HepG2 (cell line): Measurements from ENCODE around the gene KIF21B. TPM values are rescaled to one million over a fixed set of nuclear protein-coding genes. Genes with fewer than 3 reads are reported as not detected.

Experiments
- ATAC-seq: fragments of 200-7000 bp; cut with Tn5 transposase; 3 replicates; pipeline ENCODE4 v1.9.1; 2020; ENCODE audit warnings: mild to moderate bottlenecking, moderate library complexity
- BruUV-seq: library from RNA; stranded (reverse); fragments of 400-500 nt; replicated peaks from 2 replicates; lab custom pipeline; 2021; lab: Mats Ljungman, UMichigan
- CTCF ChIA-PET: fragments of 300-600 bp; formaldehyde crosslinking; extraction: SDS; loops from one replicate; lab custom pipeline; 2021; ENCODE audit warnings: low total read pairs, inconsistent platforms, low intra/inter-chr PET ratio; lab: Yijun Ruan, JAX
- POLR2A ChIA-PET: fragments of 350-600 bp; sonication (Branson Sonifier 250); formaldehyde crosslinking; loops from one replicate; lab custom pipeline; 2020; ENCODE audit warnings: antibody characterized with exemption, inconsistent platforms; lab: Yijun Ruan, JAX
- DNase-seq: peaks from one replicate; pipeline ENCODE4 v3.0.0-alpha.2; 2015; ENCODE audit warnings: low spot score
- FAIRE-seq: peaks from 3 replicates; lab custom pipeline; 2011; peaks lifted over from hg19 to GRCh38; lab: Jason Lieb, UNC
- H2AFZ ChIP-seq: one replicate; pipeline ENCODE4 v1.6.1; 2011; ENCODE audit warnings: low read length, inconsistent platforms
- H3K27ac ChIP-seq: fragments of 300-600 bp; 3 replicates; pipeline ENCODE4 v1.8.0; 2011; ENCODE audit warnings: mixed run types, mild to moderate bottlenecking, mixed read lengths, low read length, inconsistent platforms; ENCODE audit not compliant: insufficient read depth; ENCODE audit errors: extremely low read length
- H3K27me3 ChIP-seq, 2 experiments: fragments of 200-600 bp in 1 of 2; 2 replicates in 1 of 2; 3 replicates in 1 of 2; pipeline versions ENCODE4 v1.6.0 to v1.8.0; 2011; ENCODE audit warnings: low read length in 2 of 2, mild to moderate bottlenecking in 2 of 2, moderate library complexity in 2 of 2, inconsistent platforms in 1 of 2; ENCODE audit not compliant: insufficient read depth in 2 of 2, control insufficient read depth in 1 of 2
- H3K36me3 ChIP-seq, 2 experiments: fragments of 200-600 bp in 1 of 2; replicated peaks in 1 of 2; 2 replicates in 1 of 2; 3 replicates in 1 of 2; pipeline versions ENCODE4 v1.5.1 to v1.8.0; 2011; ENCODE audit warnings: low read length in 2 of 2, inconsistent platforms in 1 of 2; ENCODE audit not compliant: insufficient read depth in 2 of 2, control insufficient read depth in 1 of 2
- H3K4me1 ChIP-seq: 2 replicates; pipeline ENCODE4 v1.5.1; 2012; ENCODE audit warnings: low read length, inconsistent platforms; ENCODE audit not compliant: insufficient read depth
- H3K4me2 ChIP-seq: 2 replicates; pipeline ENCODE4 v1.6.0; 2011; ENCODE audit warnings: low read depth, low read length, inconsistent platforms
- H3K4me3 ChIP-seq, 3 experiments: fragments of 200-600 bp in 1 of 3; sonication (generic), shearing (Covaris generic) in 1 of 3; replicated peaks in 1 of 3; 2 replicates each; pipeline ENCODE4 v1.5.1; 2011 to 2016; ENCODE audit warnings: low read length in 3 of 3, inconsistent platforms in 2 of 3, low read depth in 2 of 3, mild to moderate bottlenecking in 2 of 3, control low read depth in 1 of 3, mixed read lengths in 1 of 3; ENCODE audit not compliant: insufficient read depth in 1 of 3
- H3K79me2 ChIP-seq: one replicate; pipeline ENCODE4 v1.6.1; 2011; ENCODE audit warnings: low read length, inconsistent platforms; ENCODE audit not compliant: insufficient read depth
- H3K9ac ChIP-seq: 2 replicates; pipeline ENCODE4 v1.6.0; 2011; ENCODE audit warnings: mild to moderate bottlenecking, low read depth, low read length, inconsistent platforms; ENCODE audit not compliant: insufficient read depth
- H3K9me3 ChIP-seq: 2 replicates; pipeline ENCODE4 v1.5.1; 2012; ENCODE audit warnings: mild to moderate bottlenecking, low read length
- H4K20me1 ChIP-seq: 2 replicates; pipeline ENCODE4 v1.6.0; 2011; ENCODE audit warnings: inconsistent platforms, mild to moderate bottlenecking, low read length, moderate library complexity; ENCODE audit not compliant: insufficient read depth
- EEA1 ChIP-seq: sonication (generic); formaldehyde crosslinking; IDR thresholded peaks from 2 replicates; pipeline ENCODE4 v1.5.1; 2020; ENCODE audit warnings: mild to moderate bottlenecking, missing genetic modification reagents, borderline replicate concordance
- ELK4 ChIP-seq: sonication (generic); formaldehyde crosslinking; IDR thresholded peaks from 2 replicates; pipeline ENCODE4 v1.9.0; 2021; ENCODE audit warnings: missing genetic modification reagents, borderline replicate concordance
- FOXA1 ChIP-seq, 2 experiments: fragments of 450-650 bp in 1 of 2; sonication (generic) in 1 of 2; formaldehyde crosslinking in 1 of 2; IDR thresholded peaks; 2 replicates each; pipeline versions ENCODE4 v1.4.0 to v1.6.1; 2016 to 2020; ENCODE audit warnings: missing genetic modification reagents in 1 of 2
- FOXO1 ChIP-seq: sonication (generic); formaldehyde crosslinking; IDR thresholded peaks from 2 replicates; pipeline ENCODE4 v1.4.0; 2020; ENCODE audit warnings: missing genetic modification reagents
- FOXP1 ChIP-seq, 2 experiments: fragments of 450-650 bp in 1 of 2; IDR thresholded peaks; 2 replicates each; pipeline ENCODE4 v1.6.1; 2017 to 2018; ENCODE audit warnings: antibody characterized with exemption in 1 of 2
- HOXA9 ChIP-seq: sonication (generic); formaldehyde crosslinking; IDR thresholded peaks from 2 replicates; pipeline ENCODE4 v1.8.1; 2022; ENCODE audit warnings: missing genetic modification reagents, mild to moderate bottlenecking, moderate library complexity, borderline replicate concordance
- ISX ChIP-seq: sonication (generic); formaldehyde crosslinking; conservative IDR thresholded peaks from 2 replicates; pipeline ENCODE4 v1.5.0; 2020; ENCODE audit warnings: missing genetic modification reagents
- LCORL ChIP-seq, 2 experiments: fragments of 450-650 bp in 1 of 2; sonication (generic) in 1 of 2; formaldehyde crosslinking in 1 of 2; IDR thresholded peaks; 2 replicates each; pipeline versions ENCODE4 v1.5.0 to v1.6.1; 2017 to 2020; ENCODE audit warnings: antibody characterized with exemption in 1 of 2, missing genetic modification reagents in 1 of 2
- PLSCR1 ChIP-seq: sonication (generic); formaldehyde crosslinking; IDR thresholded peaks from 2 replicates; pipeline ENCODE4 v1.5.0; 2020; ENCODE audit warnings: missing genetic modification reagents, mild to moderate bottlenecking, borderline replicate concordance
- SRY ChIP-seq: sonication (generic); formaldehyde crosslinking; IDR thresholded peaks from 2 replicates; pipeline ENCODE4 v1.8.0; 2022; ENCODE audit warnings: mild to moderate bottlenecking, missing genetic modification reagents
- SUZ12 ChIP-seq: fragments of 150-350 bp; IDR thresholded peaks from 2 replicates; pipeline ENCODE4 v1.6.1; 2014; ENCODE audit warnings: low read depth, low read length
- TERF1 ChIP-seq: sonication (generic); formaldehyde crosslinking; IDR thresholded peaks from 2 replicates; pipeline ENCODE4 v1.8.0; 2022; ENCODE audit warnings: mild to moderate bottlenecking, missing genetic modification reagents, moderate library complexity
- USF2 ChIP-seq, 2 experiments: sonication (generic) in 1 of 2; formaldehyde crosslinking in 1 of 2; IDR thresholded peaks; 2 replicates each; pipeline versions ENCODE4 v1.5.1 to v1.6.1; 2011 to 2020; ENCODE audit warnings: borderline replicate concordance in 1 of 2, low read depth in 1 of 2, low read length in 1 of 2, mild to moderate bottlenecking in 1 of 2, missing genetic modification reagents in 1 of 2, moderate library complexity in 1 of 2
- ZFP37 ChIP-seq: sonication (generic); formaldehyde crosslinking; IDR thresholded peaks from 2 replicates; pipeline ENCODE4 v1.4.0; 2020; ENCODE audit warnings: missing genetic modification reagents, borderline replicate concordance
- ZNF253 ChIP-seq: sonication (generic); formaldehyde crosslinking; IDR thresholded peaks from 2 replicates; pipeline ENCODE4 v1.8.0; 2022; ENCODE audit warnings: mild to moderate bottlenecking, missing genetic modification reagents, borderline replicate concordance
- ZNF776 ChIP-seq: sonication (generic); formaldehyde crosslinking; IDR thresholded peaks from 2 replicates; pipeline ENCODE4 v1.4.0; 2020; ENCODE audit warnings: mild to moderate bottlenecking, missing genetic modification reagents
- ZNF792 ChIP-seq: IDR thresholded peaks from 2 replicates; pipeline ENCODE4 v1.6.1; 2016
- WGBS: methylation state at CpG from one replicate; pipeline ENCODE4 v1.1.6; 2017; ENCODE audit warnings: low lambda C conversion rate; 5-methylcytosine and 5-hydroxymethylcytosine counted together
- in situ Hi-C: cut with HindIII; loops from 2 replicates; pipeline ENCODE4 v1.10.0; 2017; ENCODE audit warnings: low pct_unique_long_range_greater_than_20kb; ENCODE audit not compliant: extremely low pct_ligation_motif_present
- intact Hi-C: fragments of 100-400 bp; cut with micrococcal nuclease; formaldehyde crosslinking; loops from one replicate; pipeline ENCODE4 v1.10.0; 2022; ENCODE audit not compliant: unreplicated experiment
- polyA plus RNA-seq, 8 experiments: library from polyadenylated mRNA; depleted of rRNA in 3 of 8; stranded (reverse) in 7 of 8; unstranded in 1 of 8; fragments of >200 nt; fragmentation: Illumina TruSeq in 4 of 8; extraction: Trizol in 4 of 8; gene quantifications; 2 replicates each; pipeline versions ENCODE4 v1.2.1 to v1.2.3, GENCODE V29; 2011 to 2016; ENCODE audit warnings: low read depth in 4 of 8, missing spikeins in 1 of 8, mixed read lengths in 1 of 8; ENCODE audit not compliant: insufficient read depth in 1 of 8
- total RNA-seq, 5 experiments: library from RNA; depleted of rRNA; stranded (reverse); fragments of >200 nt; fragmentation: Illumina TruSeq; extraction: Trizol; gene quantifications; 2 replicates each; pipeline ENCODE4 v1.2.3, GENCODE V29; 2016; ENCODE audit warnings: low read depth in 1 of 5

KIF21B gene
- total and polyA plus RNA-seq, 2 of the 13 experiments (the other 11 are each of a cell fraction or from before 2014, with no cell fraction given): 0.17 to 0.20 TPM

- TF ChIP-seq TERF1 (CRISPR knock-in tag) (no peak), ZFP37 (CRISPR knock-in tag) (no peak), EEA1 (CRISPR knock-in tag) (no peak)
These were observed 29.8 kb upstream of the KIF21B start (continued) for GRCh38 chr1:201053155-201053860.

GRCh38 chr1:201051399-201051798, 27.9 kb upstream of the KIF21B start:
- DNase-seq (no peak), FAIRE-seq (no peak), ATAC-seq (no peak)
- POLR2A ChIA-PET: no interaction called here
- H3K9ac ChIP-seq: no peak overlapping the region
- H3K9me3 ChIP-seq: no peaks in the 10 kb centered on the region
- intact Hi-C loops: no loop called here
- no peaks in the 10 kb centered on the region for H3K36me3 ChIP-seq
- H3K4me1 ChIP-seq: no peaks in the 10 kb centered on the region
- in situ Hi-C loops: no loop called here
- H3K27me3 ChIP-seq: peaks cover 6 to 33% of the 10 kb centered on the region in 2 experiments; a peak in 4 of 5 replicates
- H3K4me3 ChIP-seq: no peak overlapping the region
- no peak overlapping the region for H2AFZ ChIP-seq
- WGBS: 0% methylated on average over 1 of the region's 2 CpGs
- no peaks in the 10 kb centered on the region for H3K79me2 ChIP-seq
- no peak overlapping the region for H3K27ac ChIP-seq
- H3K4me2 ChIP-seq: no peak overlapping the region
- H4K20me1 ChIP-seq: no peaks in the 10 kb centered on the region
- BruUV-seq: no TSS peak
- CTCF ChIA-PET: no interaction called here
- TF ChIP-seq ZNF792 (CRISPR knock-in tag) (no peak), USF2 (IDR thresholded peaks at IDR 0.05; ENCODE audit: low read depth, low read length) (no peak), USF2 (CRISPR knock-in tag; IDR thresholded peaks at IDR 0.05; ENCODE audit: borderline replicate concordance) (no peak), SUZ12 (no peak), ZNF776 (no peak), ELK4 (CRISPR knock-in tag) (no peak), ZNF253 (CRISPR knock-in tag) (no peak), PLSCR1 (CRISPR knock-in tag) (no peak), SRY (CRISPR knock-in tag) (no peak), FOXP1 (IDR thresholded peaks at IDR 0.05) (no peak), FOXP1 (CRISPR knock-in tag; IDR thresholded peaks at IDR 0.05) (no peak), ISX (CRISPR knock-in tag) (no peak), LCORL (IDR thresholded peaks at IDR 0.05) (no peak), LCORL (CRISPR knock-in tag; IDR thresholded peaks at IDR 0.05) (no peak), FOXA1 (IDR thresholded peaks at IDR 0.05) (no peak), FOXA1 (CRISPR knock-in tag; IDR thresholded peaks at IDR 0.05) (no peak), HOXA9 (CRISPR knock-in tag) (no peak), FOXO1 (CRISPR knock-in tag) (no peak)
